RPMI7951 (cell line): Measurements from ENCODE around the gene PNPLA1. TPM values are rescaled to one million over a fixed set of nuclear protein-coding genes. Genes with fewer than 3 reads are reported as not detected.

Source experiments
- DNase-seq: peaks from one replicate; pipeline ENCODE4 v3.0.0-alpha.2; 2012; ENCODE audit warnings: low read depth
- total RNA-seq: library from RNA; depleted of rRNA; stranded (reverse); fragments of >200 nt; shearing (Covaris generic); gene quantifications from 2 replicates; pipeline ENCODE4 v1.2.3, GENCODE V29; 2014

Gene PNPLA1
- total RNA-seq, 1 experiment from 2014 or later = not detected

DNA sequence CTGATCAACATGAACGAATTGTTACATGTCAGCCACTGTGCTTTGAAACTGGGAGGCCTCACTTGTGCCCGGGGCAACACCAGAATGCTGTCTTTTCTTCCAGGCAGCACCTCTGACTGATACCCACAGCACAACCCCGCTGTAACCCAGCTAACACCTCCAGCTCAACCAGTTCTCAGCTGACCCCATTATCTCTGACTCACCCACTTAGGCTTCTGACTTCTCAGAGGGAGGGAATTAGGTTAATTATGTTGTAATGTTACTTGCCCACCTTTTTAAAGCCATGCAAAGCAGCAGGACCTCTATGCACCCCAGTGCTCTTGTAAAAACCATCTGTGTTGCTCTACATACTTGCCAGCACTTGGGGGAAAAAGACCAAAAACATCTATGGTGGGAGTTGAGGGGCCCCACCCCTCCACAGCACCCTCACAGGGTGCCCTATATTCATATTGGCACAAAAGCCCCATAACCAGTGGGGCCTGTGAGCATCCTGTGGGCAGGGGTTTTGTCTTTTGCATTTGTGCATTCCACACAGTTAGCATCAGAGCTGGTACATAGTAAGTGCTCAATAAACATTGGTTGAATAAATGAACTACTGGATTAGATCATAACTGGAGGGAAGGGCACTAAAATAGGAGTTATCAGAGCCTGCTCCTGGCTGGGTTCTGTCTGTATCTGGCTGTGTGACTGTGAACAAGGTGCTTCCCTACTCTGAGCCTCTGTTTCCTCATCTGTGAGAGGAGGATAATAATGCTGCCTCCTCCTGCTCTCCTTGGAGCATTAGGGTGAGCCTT, 44.6 kb downstream of the PNPLA1 start:
- peak; percentile 31 for DNase-seq

GRCh38 chr6:36315921-36316320, 46.1 kb downstream of the PNPLA1 start:
- DNase-seq = no peak

GRCh38 chr6:36317623-36318022, 47.8 kb downstream of the PNPLA1 start:
- DNase-seq = no peak

GRCh38 chr6:36318690-36319435, 49.0 kb downstream of the PNPLA1 start:
- no peak for DNase-seq

GRCh38 chr6:36319436-36319762, 49.5 kb downstream of the PNPLA1 start:
- DNase-seq = no peak

- no peak for DNase-seq
Observed at GRCh38 chr6:36319821-36320220, 50.0 kb downstream of the PNPLA1 start.

DNA sequence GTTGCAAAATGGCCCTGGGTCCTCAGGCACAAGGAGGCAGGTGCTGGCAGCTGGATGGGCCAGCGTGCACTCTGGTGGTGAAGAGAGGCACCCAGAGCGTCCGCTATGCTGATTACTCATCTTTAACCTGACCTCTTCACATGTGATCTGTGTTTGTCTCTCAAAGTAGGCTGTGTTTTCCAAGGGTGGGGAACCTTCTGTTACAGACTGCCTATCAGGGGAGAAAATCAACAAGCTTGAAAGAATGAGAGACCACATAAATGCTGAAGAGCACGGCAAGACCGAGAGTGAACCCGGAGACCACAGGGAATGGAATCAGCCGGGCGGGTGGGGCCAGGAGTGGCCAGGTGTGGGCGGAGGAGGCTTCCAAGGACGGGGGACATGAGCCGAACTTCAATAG, 50.6 kb downstream of the PNPLA1 start:
- DNase-seq = no peak

- no peak for DNase-seq
Observed at GRCh38 chr6:36322591-36322990, 52.7 kb downstream of the PNPLA1 start.

DNA sequence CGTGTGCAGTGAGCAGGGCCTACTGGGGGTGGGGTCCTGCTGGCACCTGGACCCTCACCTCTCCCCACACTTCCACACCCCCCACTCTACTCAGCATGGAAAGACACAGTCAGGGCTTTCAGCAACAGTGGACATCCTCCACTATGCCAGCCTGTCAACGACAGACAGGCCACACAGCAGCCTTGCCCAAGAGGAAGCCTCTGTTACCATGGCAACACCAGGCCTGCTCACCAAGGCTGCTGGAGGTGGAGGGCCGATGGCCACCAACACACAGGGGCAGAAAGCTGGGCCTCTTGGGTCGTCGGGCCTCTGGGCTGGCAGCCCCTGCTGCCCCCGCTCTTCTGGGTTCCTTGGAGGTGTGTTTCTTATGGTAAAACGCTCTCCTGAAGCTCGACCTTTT, 53.2 kb downstream of the PNPLA1 start:
- peak; percentile 24 for DNase-seq

DNA sequence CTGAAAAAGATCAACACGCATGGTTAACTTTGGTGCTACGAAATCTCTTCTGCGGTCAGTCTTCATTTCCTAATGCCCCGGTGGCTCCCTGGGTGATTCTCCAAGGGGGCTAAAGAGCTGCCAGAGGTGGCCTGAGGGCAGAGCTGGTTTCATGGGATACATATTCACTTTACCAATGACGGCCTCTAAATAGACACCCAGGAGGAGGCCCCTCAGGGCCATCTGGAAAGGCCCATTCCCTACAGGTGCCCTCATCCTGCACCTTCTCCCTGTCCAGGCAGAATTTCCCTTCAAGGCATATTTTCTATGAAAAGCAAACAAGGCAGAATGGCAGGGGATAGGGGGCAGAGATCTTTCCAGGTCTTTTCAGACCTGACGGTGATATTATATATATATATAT, 54.3 kb downstream of the PNPLA1 start:
- DNase-seq = no peak

GRCh38 chr6:36324715-36325114, 54.9 kb downstream of the PNPLA1 start:
- DNase-seq = no peak

DNA sequence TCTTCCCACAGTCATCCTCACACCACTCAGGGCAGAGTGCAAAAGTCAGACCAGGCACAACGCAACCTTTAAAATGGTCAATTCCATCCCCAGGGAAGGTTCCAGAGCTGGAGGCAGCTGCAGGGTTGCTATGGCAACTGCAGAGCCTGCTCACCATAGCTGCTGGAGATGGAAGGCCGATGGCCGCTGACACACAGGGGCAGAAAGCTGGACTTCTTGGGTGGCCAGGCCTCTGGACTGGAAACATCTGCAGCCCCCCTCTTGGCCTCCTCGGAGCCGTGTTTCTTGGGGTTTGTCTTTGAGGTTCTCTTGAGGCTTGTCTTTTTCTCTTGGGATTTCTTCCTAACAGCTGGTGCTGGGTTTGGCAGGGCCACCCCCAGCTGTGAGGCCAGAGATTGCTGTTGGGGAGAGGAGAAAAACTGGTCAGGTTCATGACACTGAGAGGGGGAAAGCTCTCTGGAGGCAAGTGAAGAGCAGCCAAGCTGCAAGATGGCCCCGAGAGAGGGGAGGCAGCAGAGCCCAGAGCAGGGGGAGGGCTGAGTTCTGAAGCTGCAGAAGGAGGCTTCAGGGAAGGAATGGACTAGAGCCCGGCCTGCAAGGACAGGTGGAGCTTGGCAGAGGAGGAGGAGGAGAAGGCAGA, 56.6 kb downstream of the PNPLA1 start:
- DNase-seq = no peak

- DNase-seq = no peak
Observed at GRCh38 chr6:36327226-36327918, 57.5 kb downstream of the PNPLA1 start.

DNA sequence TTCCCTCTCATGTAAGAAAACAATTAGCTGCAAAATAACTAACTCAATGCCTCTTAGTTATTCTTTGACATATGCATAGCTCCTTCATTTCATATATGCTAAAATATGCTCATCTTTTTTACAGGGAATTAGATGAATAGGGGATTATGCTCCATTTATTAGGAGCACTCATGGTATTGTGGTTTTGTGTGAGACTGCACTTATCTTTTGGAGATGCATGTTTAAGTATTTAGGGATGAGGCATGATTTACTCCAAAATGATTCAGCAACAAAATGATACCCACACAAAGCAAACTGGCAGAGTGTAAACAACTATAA, 58.0 kb downstream of the PNPLA1 start:
- DNase-seq = no peak

DNA sequence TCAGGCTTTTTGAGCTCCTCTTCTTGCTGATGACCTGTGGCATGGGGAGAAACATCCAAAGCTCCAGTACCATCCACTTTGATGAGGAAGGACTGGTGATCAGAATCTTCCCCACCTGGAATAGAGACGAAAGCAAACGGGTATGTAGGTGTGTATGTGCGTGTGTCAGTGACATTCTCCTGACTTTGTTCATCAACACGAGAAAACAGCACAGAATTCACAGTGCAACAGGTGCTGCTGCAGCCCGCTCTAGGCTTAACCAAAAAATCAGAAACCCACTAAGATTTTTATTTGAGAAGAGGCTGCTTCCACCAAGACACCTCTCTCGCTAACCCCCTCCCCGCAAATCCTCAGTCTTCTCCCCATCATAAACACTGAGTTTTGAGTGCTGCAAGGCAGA, 58.7 kb downstream of the PNPLA1 start:
- no peak for DNase-seq

- no peak for DNase-seq
Observed at GRCh38 chr6:36329798-36330291, 60.0 kb downstream of the PNPLA1 start.

GRCh38 chr6:36330366-36330765, 60.5 kb downstream of the PNPLA1 start:
- no peak for DNase-seq

- no peak for DNase-seq
Observed at GRCh38 chr6:36331381-36331780, 61.5 kb downstream of the PNPLA1 start.

- DNase-seq = no peak
Observed at GRCh38 chr6:36333171-36333895, 63.5 kb downstream of the PNPLA1 start.

- no peak for DNase-seq
Observed at GRCh38 chr6:36333931-36334725, 64.3 kb downstream of the PNPLA1 start.
